Epithelial cell of prostate (primary cell): ENCODE measurements around the gene TMED1.
A peak's percentile ranks its signal among the peaks of the same experiment; 100 is the strongest.
"Not testable (repeated sequence)": the region's sequence is repeated elsewhere in the genome, so short reads cannot be mapped to it uniquely, and the experiment has no call there.

ENCODE experiments used
- DNase-seq: peaks from one replicate; pipeline ENCODE4 v3.0.0-alpha.2; 2011; ENCODE audit warnings: low read depth, low spot score
- H3K27ac ChIP-seq: fragments of 450-650 bp; 2 replicates; pipeline ENCODE4 v1.5.1; 2017; ENCODE audit warnings: mild to moderate bottlenecking

The TMED1 gene, protein sequence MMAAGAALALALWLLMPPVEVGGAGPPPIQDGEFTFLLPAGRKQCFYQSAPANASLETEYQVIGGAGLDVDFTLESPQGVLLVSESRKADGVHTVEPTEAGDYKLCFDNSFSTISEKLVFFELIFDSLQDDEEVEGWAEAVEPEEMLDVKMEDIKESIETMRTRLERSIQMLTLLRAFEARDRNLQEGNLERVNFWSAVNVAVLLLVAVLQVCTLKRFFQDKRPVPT

DNA sequence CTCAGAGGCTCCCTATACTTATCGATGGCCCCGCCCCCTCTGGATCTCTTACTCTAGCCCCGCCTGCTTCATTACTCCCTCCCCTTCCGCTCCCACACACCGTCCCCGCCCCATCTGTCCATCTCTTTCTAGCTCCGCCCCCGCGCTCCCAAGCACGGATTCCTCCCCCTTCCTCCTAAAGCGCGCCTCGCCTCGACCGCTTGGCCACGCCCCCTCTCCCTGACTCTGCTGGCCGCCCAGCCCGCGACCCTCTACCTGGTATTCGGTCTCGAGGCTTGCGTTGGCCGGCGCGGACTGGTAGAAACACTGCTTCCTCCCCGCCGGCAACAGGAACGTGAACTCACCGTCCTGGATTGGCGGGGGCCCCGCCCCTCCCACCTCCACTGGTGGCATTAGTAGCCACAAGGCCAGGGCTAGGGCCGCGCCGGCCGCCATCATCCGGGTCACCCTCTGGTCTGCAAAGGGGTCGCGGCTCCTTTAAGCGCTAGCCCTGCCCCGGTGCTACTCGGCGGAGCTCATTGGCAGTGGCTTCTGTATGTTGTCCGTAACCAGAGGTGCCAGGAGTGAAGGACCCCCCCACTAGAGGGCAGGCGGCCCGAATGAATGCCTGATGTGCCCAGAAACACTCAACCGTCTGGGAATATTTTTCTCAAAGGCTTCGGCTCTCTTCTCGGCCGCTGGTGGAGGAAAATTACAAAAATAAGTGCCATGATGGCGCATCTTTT lies at the start of gene TMED1:
TMED1 (minus strand) TSS at position 459 of the 725 bp plus-strand sequence; CDS start at position 438, 21 bp downstream.
- H3K27ac ChIP-seq = peak within 1 kb of the TSS; percentile 94
- DNase-seq = peak; percentile 94

GRCh38 chr19:10885201-10886169 lies 49.5 kb upstream of the TMED1 start:
- no peak overlapping the region for H3K27ac ChIP-seq
- DNase-seq = no peak

GRCh38 chr19:10884274-10884673 lies 48.3 kb upstream of the TMED1 start:
- no peak for DNase-seq

DNA sequence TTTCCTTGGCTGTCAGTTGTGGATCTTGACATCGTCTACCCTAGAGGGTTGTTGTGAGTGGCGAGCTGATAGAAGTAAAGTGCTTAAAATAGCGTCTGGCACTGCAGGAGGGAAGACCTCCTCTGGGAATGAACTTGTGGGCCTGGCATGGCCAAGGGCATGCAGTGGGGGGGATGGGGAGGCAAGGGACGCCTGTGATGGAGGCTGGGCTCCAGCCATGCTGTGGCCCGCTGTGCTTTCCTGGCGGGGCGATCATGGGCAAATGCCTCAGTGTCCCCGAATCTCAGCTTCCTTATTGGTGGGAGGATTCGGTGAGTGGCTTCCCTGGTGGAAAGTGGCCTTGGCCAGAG lies 46.1 kb upstream of the TMED1 start:
- no peak for DNase-seq
- H3K27ac ChIP-seq = no peak overlapping the region

More at GRCh38 chr19:10884274-10884673, 48.3 kb upstream of the TMED1 start:
- H3K27ac ChIP-seq = no peak overlapping the region

GRCh38 chr19:10881403-10882107 lies 45.5 kb upstream of the TMED1 start:
- no peak for DNase-seq
- H3K27ac ChIP-seq = no peak overlapping the region

DNA sequence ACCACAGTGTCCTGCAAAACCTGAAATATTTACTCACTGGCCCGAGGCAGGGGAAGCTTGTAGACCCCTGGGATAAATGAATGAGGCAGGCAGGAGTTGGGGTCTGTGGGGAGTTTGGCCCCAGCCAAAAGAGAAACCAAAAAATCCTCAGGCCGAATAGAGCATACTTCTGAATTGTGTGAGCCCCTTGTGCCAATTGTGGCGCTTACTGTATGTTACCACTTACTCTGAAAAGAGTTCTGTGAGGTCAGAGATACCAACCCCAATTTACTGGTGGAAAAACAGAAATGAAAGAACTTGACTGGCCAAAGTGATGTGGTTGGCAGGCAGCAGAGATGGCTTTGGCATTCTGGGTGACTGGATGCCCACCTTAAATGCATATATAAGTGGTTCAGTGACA lies 42.2 kb upstream of the TMED1 start:
- DNase-seq = no peak
- H3K27ac ChIP-seq = no peak overlapping the region

GRCh38 chr19:10877608-10878007 lies 41.6 kb upstream of the TMED1 start:
- not testable (repeated sequence) for H3K27ac ChIP-seq, DNase-seq

DNA sequence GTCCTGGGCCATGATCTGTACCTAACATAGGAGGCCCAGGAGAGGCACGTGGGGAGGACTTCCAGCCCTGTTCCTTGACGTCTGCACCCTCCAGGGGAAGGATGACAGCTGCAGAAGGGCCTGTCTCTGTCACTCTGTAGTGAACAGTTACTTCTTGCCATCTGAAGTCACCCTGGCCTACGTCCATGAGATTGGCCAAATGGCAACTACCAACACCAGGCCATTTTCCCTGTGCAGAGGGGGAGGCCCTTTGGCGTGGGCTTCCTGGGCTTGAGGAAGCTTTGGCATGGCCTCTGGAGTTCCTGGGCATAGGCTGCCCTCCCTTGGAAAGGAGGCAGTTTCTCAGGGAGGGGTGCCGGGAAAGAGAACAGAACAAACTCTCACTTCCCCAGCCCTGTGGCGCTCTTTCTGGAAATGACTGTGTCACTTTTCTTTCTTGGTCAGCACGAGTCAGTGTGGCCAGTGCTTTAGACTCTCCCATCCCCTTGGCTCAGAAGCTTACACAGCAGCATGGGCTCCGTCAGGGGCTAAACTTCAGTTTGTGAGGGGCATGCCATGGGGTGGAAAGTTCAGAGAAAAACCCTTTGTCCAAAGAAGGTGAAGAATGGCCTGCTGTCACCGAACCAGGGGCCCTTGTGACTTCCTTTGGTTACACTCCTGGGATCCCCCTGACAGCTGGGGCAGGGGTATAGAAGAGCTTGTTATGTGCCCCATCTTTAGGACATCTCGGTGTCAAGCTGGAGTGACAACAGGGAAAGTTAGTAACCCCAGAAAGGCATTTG lies 40.6 kb upstream of the TMED1 start:
- H3K27ac ChIP-seq = no peak overlapping the region
- no peak for DNase-seq

DNA sequence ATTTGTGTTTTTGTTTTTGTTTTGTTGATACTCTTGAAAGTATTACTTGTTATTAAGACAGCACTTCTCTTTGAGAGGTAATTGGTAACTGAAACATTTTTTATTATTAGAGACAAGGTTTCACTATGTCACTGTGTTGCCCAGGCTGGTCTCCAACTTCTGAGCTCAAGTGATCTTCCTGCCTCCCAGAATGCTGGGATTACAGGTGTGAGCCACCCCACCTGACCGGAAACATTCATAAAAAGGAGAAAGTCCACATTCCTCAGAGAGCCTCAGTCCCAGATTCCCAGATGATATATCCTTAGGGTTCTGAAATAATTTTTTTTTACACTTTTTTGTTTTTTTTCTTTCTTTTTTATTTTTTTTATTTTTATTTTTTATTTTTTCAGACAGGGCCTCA lies 38.0 kb upstream of the TMED1 start:
- no peak overlapping the region for H3K27ac ChIP-seq
- DNase-seq = no peak

GRCh38 chr19:10872546-10873107 lies 36.6 kb upstream of the TMED1 start:
- peak overlapping the region; percentile 54 for H3K27ac ChIP-seq
- DNase-seq = no peak

GRCh38 chr19:10871711-10872545 lies 35.9 kb upstream of the TMED1 start:
- peak overlapping the region; percentile 54 for H3K27ac ChIP-seq
- no peak for DNase-seq

DNA sequence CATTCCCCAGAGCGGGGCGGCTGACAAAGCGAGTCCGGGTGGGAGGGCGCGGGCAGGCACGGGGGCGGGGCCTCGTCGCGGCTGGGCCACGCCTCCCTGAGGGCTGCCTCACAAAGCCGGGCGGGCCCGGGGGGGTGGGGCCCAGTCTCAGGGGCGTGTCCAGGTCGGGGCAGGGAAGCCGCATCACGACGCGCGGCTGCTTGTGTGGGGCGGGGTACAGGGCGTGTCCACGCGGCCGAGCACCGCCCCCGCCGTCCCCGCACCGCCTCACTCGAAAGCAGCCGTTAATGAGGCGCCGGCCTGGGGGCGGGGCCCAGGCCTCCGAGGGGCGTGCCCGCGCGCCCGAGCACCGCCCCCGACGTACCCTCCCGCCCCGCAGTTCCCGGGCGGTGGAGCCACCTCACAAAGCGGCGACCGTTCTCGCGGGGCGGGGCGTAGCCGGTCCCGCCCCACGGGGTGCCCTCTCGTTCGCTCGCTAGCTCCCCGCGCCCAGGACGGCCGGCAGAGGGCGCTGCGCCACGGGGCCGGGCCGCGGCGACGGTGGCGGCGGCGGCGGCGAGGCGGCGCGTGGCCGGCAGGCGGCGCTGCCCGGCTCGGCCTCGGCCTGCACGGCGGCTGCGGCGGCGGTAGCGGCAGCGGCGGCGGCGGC lies 35.1 kb upstream of the TMED1 start, which contains the start of gene CARM1:
CARM1 (plus strand) TSS at position 599 of the 649 bp plus-strand sequence. CDS start 150 bp downstream, outside the sequence.
- H3K27ac ChIP-seq = peak within 1 kb of the TSS; percentile 54
- DNase-seq = peak; percentile 86

DNA sequence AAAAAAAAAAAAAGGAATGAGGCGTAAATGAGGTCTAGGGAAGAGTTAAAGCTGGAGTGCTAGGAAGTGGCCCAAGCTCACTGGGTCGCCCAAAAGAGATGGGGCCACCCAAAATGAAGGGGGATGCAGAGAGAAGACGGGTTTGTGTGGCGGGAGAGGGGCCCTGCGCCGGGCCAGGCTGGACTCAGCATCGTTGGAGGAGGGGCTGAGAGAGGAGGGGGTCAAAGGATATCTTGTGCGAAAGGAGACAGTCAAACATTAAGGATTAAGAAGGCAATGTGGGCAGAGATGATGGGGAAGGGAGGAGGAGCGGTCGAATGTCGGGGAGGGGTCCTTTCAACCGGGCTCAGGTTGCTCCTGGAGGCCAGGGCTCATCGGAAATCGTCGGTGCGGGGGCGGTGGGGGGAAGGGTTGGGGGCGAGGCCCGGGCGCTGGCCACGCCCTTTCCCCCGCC lies 34.5 kb upstream of the TMED1 start:
- no peak for DNase-seq
- H3K27ac ChIP-seq = peak overlapping the region; percentile 40

- H3K27ac ChIP-seq, DNase-seq: not testable (repeated sequence)
These were observed 33.9 kb upstream of the TMED1 start for GRCh38 chr19:10869872-10870311.

GRCh38 chr19:10868872-10869547 lies 33.0 kb upstream of the TMED1 start:
- no peak overlapping the region for H3K27ac ChIP-seq

GRCh38 chr19:10866495-10866894 lies 30.5 kb upstream of the TMED1 start:
- no peak overlapping the region for H3K27ac ChIP-seq
- no peak for DNase-seq

More at GRCh38 chr19:10868872-10869547, 33.0 kb upstream of the TMED1 start:
- no peak for DNase-seq

- no peak for DNase-seq
- no peak overlapping the region for H3K27ac ChIP-seq
These were observed 28.5 kb upstream of the TMED1 start for GRCh38 chr19:10864538-10864899.
